DMS153 treated with DMSO at 0.1 percent for 48 hours (cell line): ENCODE results near the gene CDH13.

Source experiments
- DNase-seq: peaks from one replicate; lab custom pipeline; 2025; ENCODE audit not compliant: unreplicated experiment; lab: John Stamatoyannopoulos, UW

CDH13 gene

DNA sequence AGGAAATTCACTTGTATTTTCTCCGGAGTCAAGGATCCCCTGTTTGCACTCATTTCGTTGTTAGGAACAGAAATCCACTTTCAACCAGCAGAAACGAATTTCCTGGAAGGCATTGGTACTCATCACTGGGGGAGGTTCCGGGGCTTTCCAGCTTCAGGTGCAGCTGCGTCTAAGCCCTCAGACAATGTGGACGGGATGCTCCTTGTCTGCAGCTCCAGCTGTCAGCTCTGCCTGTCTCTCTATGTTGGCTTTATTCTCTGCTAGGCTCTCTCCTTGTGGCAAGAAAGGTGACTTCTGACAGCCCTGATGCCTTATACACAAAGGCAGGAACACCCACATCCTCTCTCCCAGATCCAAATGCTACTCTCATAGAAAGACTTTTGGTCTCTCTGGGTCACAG is 997.1 kb downstream of the CDH13 start:
- peak; percentile 43 for DNase-seq

DNA sequence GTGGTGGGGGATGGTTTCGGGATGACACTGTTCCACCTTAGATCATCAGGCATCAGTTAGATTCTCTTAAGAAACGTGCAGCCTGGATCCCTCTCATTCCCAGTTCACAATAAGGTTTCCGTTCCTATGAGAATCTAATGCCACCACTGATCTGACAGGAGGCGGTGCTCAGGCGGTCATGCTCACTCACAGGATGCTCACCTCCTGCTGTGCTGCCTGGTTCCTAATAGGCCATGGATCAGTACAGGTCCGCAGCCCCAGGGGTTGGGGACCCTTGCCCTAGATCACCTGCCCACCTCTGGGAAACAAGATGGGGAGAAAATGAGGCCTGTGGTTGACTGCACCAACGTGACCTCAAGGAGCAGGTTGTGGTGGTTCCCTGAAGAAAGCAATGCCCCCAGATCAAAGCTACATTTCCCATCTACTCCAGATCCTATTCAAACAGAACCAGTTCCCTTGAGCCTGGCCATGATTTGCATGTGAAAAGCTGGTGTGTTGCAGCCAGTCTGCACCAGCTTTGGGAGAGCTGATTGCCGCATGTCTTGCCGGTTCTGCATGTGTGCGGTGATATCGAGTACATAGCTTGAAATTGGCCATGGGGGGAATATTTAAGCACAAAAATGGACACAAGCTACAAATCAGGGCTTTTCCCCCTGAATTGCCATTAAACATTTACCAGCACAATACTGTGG is 997.8 kb downstream of the CDH13 start:
- peak; percentile 58 for DNase-seq

DNA sequence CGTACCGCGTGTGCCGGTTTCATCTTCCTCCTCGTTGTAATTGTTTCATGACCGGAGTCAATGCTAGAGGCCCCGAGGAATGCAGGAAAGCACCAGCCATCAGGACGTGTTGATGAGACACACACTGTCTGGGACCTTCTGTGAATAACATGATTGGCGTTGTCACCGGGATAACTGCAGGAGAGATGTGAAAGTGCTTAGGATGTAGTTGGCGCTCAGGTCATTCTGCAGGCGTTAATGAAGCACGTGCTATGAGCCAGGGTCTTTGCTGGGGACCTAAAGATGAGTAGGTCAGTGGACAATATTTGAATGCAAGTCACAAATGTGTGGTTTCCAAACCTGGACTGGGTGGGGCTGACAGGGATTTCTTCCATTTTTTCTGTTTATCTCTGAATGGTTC is 999.4 kb downstream of the CDH13 start:
- no peak for DNase-seq

DNA sequence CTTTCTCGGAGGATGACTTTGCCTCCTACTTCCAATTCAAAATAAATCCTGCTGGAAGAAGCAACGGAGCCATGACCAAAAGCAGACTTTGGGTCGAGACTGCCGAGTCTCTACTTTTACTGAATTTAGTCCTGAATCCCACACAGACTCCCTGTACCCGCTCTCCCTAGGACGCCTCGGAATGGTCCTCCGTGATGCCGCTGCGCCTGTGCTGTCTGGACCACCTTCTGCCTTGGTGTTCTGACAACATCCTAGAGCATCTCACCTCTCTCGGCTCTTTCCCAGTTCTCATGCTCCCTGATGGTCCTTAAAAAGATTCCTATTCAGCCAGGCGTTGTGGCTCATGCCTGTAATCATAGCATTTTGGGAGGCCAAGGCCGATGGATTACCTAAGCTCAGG is 999.9 kb downstream of the CDH13 start:
- DNase-seq = no peak

DNA sequence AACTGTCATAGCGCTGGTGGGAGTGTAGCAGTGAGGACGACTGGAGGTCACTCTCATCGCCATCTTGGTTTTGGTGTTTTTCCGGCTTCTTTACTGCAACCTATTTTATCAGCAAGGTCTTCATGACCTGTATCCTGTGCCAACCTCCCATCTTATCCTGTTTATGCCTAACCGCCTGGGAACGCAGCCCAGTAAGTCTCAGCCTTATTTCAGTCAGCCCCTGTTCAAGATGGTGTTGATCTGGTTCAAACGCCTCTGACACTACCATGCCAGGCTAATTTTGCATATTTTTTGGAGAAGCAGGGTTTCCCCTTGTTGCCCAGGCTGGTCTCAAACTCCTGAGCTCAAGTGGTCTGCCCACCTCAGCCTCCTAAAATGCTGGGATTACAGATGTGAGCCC is 1001.2 kb downstream of the CDH13 start:
- DNase-seq = no peak

DNA sequence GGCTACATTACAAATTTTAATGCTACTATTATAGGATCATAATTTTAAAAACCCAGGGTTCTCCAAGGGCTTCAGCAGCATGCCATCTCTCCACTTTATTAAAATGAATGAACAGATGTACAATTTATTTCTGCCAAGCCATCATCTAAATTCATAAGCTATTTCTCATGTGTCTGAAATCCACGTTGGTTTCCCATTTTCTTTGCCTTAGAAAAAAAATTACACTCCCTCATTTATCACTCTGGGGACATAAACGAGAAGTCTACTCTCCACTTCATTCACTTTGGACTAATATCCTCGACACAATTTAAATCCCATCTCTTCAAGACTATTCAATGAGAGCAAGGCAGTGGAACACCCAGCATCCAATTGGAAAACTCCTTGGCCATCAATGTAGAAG is 1002.7 kb downstream of the CDH13 start:
- DNase-seq = no peak

DNA sequence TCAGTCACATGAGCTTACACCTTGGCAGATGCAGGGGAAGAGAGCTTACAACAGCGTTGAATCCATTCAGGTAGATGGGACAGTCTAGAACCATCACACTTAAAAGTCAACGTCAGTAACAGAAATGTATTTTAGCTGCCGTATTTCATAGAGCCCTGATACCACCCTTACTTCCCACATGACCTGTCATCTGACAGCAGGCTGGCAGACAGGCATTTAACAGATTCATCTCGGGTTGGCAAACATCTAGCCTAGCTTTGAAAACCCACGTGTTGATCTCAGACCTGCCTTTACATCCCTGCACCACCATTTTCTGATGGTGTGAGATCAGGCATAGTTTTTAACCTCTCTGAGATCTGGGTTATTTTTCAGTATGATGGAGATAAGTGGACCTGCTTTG is 1003.1 kb downstream of the CDH13 start:
- DNase-seq = no peak

DNA sequence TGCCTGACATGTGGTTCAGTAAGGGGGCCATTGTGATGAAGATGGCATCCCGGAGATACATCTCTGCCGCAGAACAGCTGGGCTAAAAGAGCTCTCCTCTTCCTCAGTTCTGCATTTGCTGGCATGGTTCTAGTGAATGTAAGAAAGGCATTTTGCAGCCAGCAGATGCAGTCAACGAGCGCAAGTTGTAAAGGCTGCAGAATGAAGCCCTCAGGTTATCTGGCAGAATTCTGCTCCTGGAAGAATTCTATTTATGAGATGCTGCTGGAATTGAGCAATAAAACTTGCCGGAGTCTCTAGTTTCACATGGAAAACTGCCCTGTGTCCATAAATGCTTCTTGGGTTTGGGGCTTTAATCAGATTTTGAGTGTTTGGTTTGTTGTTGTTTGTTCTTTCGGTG is 1004.2 kb downstream of the CDH13 start:
- no peak for DNase-seq

DNA sequence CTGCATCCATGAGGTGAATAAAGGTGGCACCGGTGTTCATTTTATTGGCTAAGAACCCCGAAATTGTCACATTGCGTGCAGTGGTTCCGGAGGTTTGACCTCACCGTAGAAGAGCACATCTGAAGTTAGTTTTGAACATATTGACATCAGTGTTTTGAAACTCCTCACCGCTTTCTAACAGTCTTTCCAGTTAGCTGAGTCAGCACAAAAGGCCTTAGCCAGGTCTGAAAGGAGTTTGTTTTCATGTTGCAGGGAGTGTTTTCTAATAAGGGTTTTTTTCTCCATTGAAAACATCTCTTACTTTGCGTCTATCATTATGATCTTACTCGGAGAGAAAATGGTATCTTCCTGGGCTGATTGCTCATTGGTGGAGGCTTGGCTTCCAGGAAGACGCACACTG is 1006.5 kb downstream of the CDH13 start:
- no peak for DNase-seq

DNA sequence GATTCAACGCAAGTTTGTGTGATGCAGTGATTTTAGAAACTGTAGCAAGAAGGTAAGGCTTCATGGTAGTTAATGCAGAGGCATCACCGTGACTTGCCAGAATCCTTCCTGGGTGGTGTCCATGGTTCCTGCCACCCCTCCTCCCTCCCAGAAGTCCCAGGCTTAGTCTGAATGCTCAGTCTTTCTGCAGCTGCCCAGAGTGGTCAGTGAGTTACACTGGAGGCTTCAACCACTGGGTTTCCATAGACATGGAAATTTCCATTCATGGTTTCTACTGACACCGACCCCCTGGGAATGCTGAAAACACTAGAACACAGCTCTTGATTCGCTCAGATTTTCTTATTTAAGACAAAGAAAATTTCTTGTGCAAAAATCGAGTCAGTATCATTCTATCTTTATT is 1021.6 kb downstream of the CDH13 start:
- DNase-seq = no peak

DNA sequence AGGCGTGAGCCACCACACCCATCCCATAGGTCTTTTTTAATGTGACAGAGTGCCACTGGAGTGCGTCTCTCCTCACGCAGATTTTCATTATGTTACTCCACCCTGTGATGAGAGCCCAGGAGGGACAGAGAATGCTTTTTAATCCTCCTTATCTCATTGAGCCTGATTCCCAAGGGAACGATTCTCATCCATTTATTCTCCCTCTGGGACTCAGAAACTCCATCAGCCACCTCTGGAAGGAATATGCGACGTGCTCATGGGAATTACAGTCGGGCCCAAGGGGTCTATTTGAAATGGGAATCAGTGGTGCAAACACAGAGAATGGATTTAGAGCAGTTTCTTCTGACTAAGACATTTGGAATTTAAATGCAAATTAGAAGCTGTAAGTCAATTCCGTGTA is 1025.1 kb downstream of the CDH13 start:
- no peak for DNase-seq

DNA sequence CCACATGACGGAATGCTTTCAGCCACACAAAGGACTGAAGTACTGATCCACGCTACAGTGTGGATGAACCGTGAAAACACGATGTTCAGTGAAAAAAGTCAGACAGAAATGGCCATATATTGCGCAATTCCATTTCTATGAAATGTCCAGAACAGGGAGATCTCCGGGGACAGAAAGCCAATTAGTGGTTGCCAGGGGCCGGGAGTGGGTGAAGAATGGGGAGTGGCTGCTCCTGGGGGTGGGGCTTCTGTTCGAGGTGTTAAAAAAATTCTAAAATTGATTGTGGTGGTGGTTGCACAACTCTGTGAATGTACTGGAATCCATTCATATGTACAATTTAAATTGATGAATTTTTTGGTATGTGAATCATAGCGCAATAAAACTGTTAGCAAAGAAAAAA is 1026.2 kb downstream of the CDH13 start:
- no peak for DNase-seq

DNA sequence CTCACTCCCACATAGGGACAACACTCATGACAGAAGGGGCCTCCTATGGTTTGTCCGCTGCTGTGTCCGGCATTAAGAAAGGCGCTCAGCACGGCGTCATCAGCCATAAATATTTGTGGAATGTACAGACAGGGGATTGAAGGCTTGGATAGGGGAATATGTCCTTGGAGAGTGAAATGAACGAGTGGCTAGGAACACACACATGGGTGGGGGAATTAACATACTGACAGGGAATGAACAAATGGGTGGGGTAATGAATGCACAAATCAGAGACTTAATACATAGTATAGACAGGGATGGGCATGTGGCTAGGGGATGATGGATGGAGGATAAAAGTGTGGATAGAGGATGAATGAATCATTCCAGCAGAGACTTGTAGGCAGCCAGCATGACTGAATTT is 1027.0 kb downstream of the CDH13 start:
- DNase-seq = no peak

DNA sequence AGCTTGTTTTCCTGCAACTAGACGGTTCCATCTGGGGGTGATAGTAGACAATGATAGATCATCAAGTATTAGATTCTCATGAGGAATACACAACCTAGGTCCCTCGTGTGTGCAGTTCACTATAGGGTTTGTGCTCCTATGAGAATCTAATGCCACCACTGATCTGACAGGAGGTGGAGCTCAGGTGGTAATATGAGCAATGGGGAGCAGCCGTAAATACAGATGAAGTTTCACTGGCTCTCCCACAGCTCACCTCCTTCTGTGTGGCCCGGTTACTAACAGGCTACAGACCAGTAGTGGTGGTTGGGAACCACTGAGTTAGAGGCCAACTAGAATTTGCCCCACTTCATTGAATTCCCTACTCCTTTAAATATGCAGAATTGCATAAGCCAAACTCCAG is 1033.5 kb downstream of the CDH13 start:
- no peak for DNase-seq

DNA sequence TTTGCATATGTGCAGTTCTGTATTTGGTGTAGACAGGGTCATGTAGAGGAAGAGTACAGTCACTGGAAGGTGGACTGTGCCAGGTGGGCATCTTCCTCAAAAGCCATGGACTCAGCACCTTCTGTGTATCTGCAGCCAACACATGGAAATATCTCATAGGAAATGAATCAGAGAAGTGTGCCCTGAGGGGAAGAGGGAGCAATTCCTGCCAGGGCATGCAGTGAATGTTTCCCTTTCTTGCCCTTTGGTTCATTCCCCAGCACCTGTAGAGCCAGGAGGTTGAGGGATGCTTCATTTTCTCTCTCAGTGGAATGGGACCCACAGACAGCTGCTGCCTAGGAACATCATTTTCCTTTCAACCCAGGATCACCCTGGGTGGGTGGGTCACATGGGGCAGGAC is 1034.9 kb downstream of the CDH13 start:
- DNase-seq = no peak

DNA sequence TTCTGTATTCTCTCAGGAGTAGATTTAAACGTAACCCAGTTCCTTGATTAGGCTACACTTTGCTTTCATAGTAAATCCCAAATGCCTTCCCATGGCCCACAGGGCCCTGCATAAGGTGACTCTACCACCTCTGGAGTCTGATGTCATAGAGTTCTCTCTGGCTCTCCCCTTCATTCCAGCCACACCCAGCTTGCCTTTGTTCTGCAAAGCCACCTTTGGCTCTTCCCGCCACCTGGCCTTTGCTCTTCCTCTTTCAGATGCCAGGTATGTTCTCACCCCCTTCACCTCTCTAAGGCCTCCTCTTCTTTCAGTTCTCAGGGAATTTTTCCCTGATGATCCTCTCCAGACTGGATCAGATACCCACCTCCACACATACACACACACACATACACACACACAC is 1039.7 kb downstream of the CDH13 start:
- DNase-seq = no peak

DNA sequence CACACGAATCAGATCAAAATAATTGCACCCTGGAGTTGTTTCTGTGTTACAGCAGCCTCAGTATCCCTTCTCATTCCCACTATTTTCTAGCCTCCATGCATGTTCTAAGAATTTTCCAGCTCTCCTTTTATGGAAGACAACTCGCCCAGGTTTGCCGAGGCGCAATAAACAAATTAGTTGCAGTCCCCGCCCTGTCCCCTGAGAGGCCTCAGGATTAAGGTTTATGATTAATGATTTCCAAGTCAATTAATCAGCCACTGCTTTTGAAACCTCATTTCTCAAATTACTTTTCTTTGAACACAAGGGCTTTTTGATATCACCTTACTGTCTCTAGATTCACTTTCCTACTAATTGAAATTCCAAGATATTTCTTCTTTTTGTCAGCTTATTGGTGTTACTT is 1042.7 kb downstream of the CDH13 start:
- no peak for DNase-seq

DNA sequence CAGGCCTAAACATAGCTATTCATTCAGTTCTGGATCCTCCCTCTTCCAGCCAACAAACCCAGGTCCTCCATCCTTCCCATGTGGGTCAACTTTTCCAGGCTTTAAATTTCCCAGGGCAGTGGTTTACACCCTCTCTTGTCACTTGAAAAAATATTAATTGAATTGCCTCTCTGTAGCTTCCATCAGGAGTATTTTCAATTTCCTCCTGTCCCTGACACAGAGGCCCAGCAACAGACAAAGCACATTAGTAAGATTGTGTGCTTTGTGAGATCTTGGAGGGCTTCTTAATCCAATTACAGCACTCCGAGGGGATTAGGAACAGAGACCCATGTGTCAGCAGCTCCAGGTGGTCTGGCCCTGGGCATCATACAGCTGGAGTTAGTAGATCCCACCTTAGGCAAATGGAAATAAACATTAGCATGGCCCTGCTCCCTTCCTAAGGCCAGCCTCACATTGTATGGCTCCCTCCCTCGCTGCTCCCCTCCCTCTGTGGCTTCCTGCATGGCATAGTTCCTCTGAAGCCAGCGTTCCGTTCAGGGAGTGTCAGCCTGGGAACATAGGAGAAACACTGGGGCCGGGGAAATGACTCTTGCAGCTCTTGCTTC is 1048.3 kb downstream of the CDH13 start:
- DNase-seq = no peak

DNA sequence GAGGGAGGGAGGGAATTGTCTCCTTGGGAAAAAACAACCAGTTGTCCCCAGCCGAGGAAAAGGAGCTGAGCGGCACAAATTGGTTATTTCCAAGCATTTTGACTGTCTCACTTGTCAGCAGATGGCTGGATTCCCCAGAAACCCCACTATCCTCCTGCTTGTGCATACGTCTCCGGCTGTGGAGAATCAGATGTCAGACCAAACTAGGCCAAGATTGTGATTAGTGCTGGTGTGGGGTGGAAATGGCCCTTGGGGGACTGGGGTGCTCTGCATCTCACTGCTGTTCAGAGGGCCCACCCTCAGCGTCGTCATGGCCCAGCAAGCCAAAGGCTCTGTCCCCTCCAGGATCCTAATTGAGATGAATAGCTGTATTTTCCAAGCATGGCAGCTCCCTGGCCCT is 1049.3 kb downstream of the CDH13 start:
- no peak for DNase-seq

DNA sequence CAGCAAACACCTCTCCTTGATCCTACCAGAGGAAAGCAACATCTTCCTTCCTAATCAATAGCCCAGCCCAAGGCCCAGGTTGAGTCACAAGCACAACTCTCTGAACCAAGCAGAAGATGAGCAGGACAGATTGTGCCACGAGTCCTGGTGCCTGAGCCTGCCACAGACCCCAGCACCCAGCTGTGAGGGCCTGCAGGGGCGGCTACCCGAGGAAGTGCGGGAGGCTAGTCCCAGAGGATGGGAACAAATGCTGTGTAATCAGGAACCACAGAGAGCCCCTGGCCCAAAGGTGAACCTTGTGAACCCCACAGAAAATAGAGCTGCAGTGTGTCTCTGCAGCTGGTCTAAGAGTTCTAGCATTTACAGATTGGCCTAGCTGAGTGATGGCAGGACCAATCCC is 1054.2 kb downstream of the CDH13 start:
- DNase-seq = no peak

DNA sequence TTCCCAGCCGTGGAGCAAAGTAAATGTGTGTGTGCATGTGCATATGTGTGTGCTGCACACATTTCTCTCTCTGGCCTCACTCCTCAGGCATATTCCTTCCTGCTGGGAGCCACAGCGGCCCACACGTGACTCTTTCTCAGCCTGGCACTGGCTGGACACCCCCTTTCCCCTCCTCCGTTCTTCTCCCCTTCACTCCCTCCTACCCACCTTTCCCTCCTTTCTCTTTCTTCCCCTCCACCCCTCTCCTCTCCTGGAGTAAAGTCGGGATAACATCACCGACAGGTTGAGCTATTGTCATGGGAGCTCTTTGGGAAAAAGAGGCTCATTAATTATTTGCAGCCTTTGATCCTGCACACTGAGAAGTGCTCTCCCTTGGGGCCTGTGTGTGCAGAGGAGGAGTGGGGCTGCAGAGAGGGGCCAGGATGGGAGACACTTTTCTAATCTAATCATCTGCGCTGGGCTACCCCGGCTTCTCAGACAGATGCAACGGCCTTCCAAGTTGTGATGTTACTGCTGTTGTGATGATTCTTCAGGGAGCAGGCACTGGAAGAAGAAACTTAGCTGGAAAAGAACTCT is 1054.7 kb downstream of the CDH13 start:
- DNase-seq = no peak

DNA sequence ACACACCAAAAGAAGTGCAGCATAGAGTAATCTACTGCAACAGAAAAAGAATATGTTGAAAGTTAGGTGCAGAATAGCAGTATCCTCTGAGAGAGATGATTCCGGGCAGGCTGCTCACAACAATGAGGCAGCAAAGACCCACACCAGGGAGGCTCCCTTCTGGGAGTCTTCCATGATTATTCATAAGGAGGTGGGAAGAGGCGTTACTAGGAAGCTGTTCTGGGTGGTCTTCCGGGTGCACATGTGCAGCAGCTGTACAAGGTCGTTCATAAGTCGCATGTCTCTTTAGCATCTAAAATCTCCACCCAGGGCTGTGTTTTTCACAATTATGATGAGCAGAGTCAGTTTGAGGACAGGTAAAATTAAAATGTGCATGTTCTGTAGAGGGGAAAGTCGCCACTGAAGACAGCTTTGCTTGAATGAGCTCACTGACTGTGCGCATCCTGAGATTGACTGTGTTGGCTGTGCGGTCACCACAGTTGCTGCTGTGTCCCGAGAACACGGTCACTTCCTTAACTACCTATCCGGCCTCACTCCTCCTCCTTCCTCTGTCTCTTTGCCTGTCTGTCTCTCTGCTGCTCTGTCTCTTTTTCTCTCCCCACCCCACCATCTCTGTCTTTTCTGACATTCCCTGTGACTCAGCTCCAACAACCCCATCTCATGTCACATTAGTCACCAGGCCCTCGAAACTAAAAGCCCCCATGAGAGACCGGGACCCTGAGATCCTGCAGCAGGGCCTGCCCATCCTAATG is 1055.5 kb downstream of the CDH13 start:
- DNase-seq = no peak
